C4-2B (cell line): Measurements from ENCODE around the gene PRB2.
"Not testable (repeated sequence)": the region's sequence is repeated elsewhere in the genome, so short reads cannot be mapped to it uniquely, and the experiment has no call there.

ENCODE experiments used
- ZFX ChIP-seq: fragments of 450-650 bp; IDR thresholded peaks from 2 replicates; pipeline ENCODE4 v1.6.1; 2017
- TF ChIP-seq, protein P1 (sequence below): fragments of 450-650 bp; conservative IDR thresholded peaks from 2 replicates; pipeline ENCODE4 v1.5.1; 2017; ENCODE audit warnings: mild to moderate bottlenecking

DNA sequence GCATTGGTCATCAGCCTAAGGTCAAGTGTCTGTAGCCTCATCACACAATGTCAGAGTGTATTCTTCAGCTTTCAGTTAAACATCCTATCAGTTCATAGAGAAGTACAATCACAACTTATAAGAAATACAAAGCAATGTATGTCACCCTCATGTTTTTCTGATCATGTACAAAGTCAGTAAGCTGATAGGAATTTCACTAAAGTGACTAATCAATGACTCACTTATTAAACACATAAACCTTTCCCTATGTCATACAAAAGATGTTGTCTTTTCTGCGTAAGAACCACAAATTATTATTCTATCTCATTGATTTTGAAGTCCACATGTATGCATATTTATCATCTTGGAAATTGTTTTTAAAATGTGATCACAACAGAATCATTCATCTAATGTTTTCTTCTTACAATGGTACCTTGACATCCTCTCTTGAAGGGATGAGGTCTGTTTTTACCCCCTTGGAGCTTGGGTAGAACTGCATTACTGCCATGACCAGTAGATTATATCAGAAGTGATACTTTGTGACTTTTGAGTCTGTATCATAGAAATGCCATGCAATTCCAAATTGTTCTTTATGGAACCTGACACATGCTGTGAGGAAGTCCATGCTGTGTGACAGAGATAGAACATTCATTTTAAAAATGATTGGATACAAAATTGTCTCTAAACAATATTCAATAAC lies 35.0 kb downstream of the PRB2 start:
- TF ChIP-seq, protein P1, sequence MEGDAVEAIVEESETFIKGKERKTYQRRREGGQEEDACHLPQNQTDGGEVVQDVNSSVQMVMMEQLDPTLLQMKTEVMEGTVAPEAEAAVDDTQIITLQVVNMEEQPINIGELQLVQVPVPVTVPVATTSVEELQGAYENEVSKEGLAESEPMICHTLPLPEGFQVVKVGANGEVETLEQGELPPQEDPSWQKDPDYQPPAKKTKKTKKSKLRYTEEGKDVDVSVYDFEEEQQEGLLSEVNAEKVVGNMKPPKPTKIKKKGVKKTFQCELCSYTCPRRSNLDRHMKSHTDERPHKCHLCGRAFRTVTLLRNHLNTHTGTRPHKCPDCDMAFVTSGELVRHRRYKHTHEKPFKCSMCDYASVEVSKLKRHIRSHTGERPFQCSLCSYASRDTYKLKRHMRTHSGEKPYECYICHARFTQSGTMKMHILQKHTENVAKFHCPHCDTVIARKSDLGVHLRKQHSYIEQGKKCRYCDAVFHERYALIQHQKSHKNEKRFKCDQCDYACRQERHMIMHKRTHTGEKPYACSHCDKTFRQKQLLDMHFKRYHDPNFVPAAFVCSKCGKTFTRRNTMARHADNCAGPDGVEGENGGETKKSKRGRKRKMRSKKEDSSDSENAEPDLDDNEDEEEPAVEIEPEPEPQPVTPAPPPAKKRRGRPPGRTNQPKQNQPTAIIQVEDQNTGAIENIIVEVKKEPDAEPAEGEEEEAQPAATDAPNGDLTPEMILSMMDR = not testable (repeated sequence)
- TF ChIP-seq ZFX = not testable (repeated sequence)
